T47D (cell line): ENCODE data around the gene KDM4B.

Experiments used
- DNase-seq, 2 experiments: peaks; one replicate each; pipeline versions ENCODE4 v3.0.0 to v3.0.0-alpha.2; 2011 to 2012; ENCODE audit warnings: low read depth in 1 of 2, low spot score in 1 of 2
- JUND ChIP-seq: IDR thresholded peaks from 2 replicates; pipeline ENCODE4 v1.6.1; 2012; ENCODE audit warnings: low read depth
- in situ Hi-C: cut with HindIII; loops from 2 replicates; pipeline ENCODE4 v1.10.0; 2016; ENCODE audit warnings: low sequenced_read_pairs, low pct_unique_long_range_greater_than_20kb

The KDM4B gene

GRCh38 chr19:5080809-5081208, 111.9 kb downstream of the KDM4B start:
- TF ChIP-seq JUND: no peak
- in situ Hi-C loops: no loop called here
- no peak for DNase-seq

- in situ Hi-C loops: no loop called here
- no peak for TF ChIP-seq JUND
- no peak for DNase-seq
Observed at GRCh38 chr19:5081443-5082161, 112.7 kb downstream of the KDM4B start.

GRCh38 chr19:5083547-5083965, 114.6 kb downstream of the KDM4B start:
- no peak for TF ChIP-seq JUND
- DNase-seq: no peak

GRCh38 chr19:5085566-5085965, 116.7 kb downstream of the KDM4B start:
- DNase-seq: no peak
- in situ Hi-C loops: no loop called here
- TF ChIP-seq JUND: no peak

More at GRCh38 chr19:5083547-5083965, 114.6 kb downstream of the KDM4B start:
- in situ Hi-C loops: no loop called here

GRCh38 chr19:5086230-5086629, 117.3 kb downstream of the KDM4B start:
- DNase-seq: no peak
- no peak for TF ChIP-seq JUND
- in situ Hi-C loops: no loop called here

- in situ Hi-C loops: no loop called here
- DNase-seq: peak in 1 of 2 experiments; percentile 45
- no peak for TF ChIP-seq JUND
Observed at GRCh38 chr19:5086725-5087439, 118.0 kb downstream of the KDM4B start.

GRCh38 chr19:5089283-5089682, 120.4 kb downstream of the KDM4B start:
- no peak for DNase-seq
- no peak for TF ChIP-seq JUND
- in situ Hi-C loops: no loop called here

GRCh38 chr19:5090465-5091017, 121.6 kb downstream of the KDM4B start:
- in situ Hi-C loops: no loop called here
- TF ChIP-seq JUND: no peak
- no peak for DNase-seq

- no peak for DNase-seq
- in situ Hi-C loops: no loop called here
- TF ChIP-seq JUND: no peak
Observed at GRCh38 chr19:5091018-5091683, 122.2 kb downstream of the KDM4B start.

GRCh38 chr19:5091684-5092480, 123.0 kb downstream of the KDM4B start:
- DNase-seq: no peak
- in situ Hi-C loops: no loop called here
- TF ChIP-seq JUND: no peak

- in situ Hi-C loops: no loop called here
- no peak for DNase-seq
- no peak for TF ChIP-seq JUND
Observed at GRCh38 chr19:5092481-5092843, 123.5 kb downstream of the KDM4B start.

GRCh38 chr19:5093297-5093928, 124.5 kb downstream of the KDM4B start:
- no peak for TF ChIP-seq JUND
- no peak for DNase-seq
- in situ Hi-C loops: no loop called here
